H1 (cell line): Measurements from ENCODE around the gene CKLF. TPM values are rescaled to one million over a fixed set of nuclear protein-coding genes. Genes with fewer than 3 reads are reported as not detected.

ENCODE experiments used
- POLR2AphosphoS5 ChIP-seq: IDR thresholded peaks from 2 replicates; pipeline ENCODE4 v1.6.1; 2011; ENCODE audit warnings: low read depth, low read length
- polyA plus RNA-seq, 7 experiments: library from polyadenylated mRNA; depleted of rRNA in 3 of 7; stranded (reverse) in 5 of 7; unstranded in 2 of 7; fragments of >200 nt in 5 of 7; fragments of 200-250 nt in 2 of 7; gene quantifications; 1 replicate in 5 of 7; 2 replicates in 1 of 7; 4 replicates in 1 of 7; pipeline versions ENCODE4 v1.2.1 to v1.2.3, GENCODE V29; 2011 to 2013; ENCODE audit warnings: missing spikeins in 2 of 7, mixed read lengths in 2 of 7
- total RNA-seq: library from RNA; stranded (reverse); fragmentation: NEBNext Ultra II Directional; extraction: Animal tissue kit (Norgen Biotek cat#: 25700); gene quantifications from 2 replicates; pipeline ENCODE4 v1.2.1, GENCODE V29; 2021

The CKLF gene
- total and polyA plus RNA-seq, 2 of the 8 experiments (the other 6 are each of a cell fraction or from before 2014, with no cell fraction given) = 21.1 to 63.5 TPM

- TF ChIP-seq POLR2AphosphoS5 = no peak
Observed at GRCh38 chr16:66512272-66513110, 39.9 kb upstream of the CKLF start (continued).
